WI38 (cell line): ENCODE data around the gene TIGD2.

ENCODE experiments used
- H3K4me3 ChIP-seq: 2 replicates; pipeline ENCODE4 v1.5.1; 2011; ENCODE audit warnings: low read depth, mild to moderate bottlenecking, control low read depth, low read length
- CTCF ChIP-seq: IDR thresholded peaks from 2 replicates; pipeline ENCODE4 v1.5.1; 2012; ENCODE audit warnings: low read depth, mild to moderate bottlenecking, control low read depth, low read length

Gene TIGD2

DNA sequence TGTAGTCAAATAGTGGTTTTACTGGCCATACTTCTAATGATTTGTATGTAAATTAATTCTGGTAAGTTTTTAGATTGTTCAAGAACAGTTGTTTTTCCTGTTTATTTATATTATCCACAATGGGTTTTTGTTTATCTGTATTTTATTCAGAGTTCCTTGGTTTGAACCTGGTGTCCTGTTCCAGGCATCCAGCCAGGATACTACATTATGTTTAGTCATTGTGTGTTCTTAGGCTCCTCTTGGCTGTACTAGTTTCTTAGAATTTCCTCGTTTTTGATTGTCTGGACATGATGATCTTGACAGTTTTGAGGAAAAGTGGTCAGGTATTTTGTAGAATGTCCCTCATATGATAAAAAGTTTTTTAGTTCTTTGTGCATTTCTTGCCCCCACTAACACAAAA is 7.8 kb downstream of the TIGD2 start:
- TF ChIP-seq CTCF: no peak
- H3K4me3 ChIP-seq: no peak overlapping the region

DNA sequence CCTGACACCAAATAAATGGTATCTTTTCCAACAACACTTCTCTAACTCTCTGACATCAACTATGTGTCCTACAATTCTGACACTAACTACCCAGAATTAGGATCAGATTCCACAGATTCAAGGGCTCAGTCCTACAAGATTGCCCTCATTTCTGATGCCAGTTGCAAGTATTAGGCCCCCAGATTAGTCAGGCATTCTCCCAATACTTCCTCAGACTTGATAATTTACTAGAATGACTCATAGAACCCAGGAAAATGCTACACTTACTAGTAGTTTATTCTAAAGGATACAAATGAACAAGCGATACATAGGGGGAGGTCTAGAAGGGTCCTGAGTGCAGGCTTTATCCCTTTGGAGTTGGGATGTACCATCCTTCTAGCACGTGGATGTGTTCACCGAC is 8.5 kb downstream of the TIGD2 start:
- TF ChIP-seq CTCF: no peak

GRCh38 chr4:89121387-89122068 is 10.2 kb downstream of the TIGD2 start:
- TF ChIP-seq CTCF: no peak
- no peak overlapping the region for H3K4me3 ChIP-seq

More for the DNA sequence above, 8.5 kb downstream of the TIGD2 start:
- H3K4me3 ChIP-seq: no peak overlapping the region

GRCh38 chr4:89123451-89123851 is 12.1 kb downstream of the TIGD2 start:
- no peak for TF ChIP-seq CTCF
- no peak overlapping the region for H3K4me3 ChIP-seq

- no peak for TF ChIP-seq CTCF
- H3K4me3 ChIP-seq: no peak overlapping the region
Measured at GRCh38 chr4:89125901-89126782, 14.8 kb downstream of the TIGD2 start.

DNA sequence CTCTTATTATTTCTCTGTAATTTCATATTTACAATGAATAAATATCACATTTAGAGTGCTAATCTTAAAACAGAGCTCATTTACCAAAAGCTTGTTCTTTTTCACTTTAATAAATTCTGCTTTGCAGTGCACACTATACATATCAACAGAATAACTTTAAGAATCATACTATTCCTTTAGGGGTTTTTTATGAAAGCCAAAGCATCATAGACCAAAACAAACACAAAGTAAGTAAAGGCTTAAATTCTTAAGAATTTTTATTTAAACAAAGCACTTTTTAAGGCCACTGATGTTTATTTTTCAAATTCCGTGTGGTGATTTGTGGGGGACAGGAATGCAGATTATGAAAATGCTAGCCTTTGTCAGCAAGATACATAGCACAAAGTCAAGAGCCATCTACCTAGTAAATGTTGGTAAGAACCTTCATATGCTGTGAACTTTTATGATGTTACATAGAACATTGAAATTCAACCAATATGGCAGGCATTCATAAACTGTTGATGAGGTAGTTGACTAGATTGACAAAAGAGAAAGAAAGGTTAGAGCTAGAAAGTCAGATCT is 17.8 kb downstream of the TIGD2 start:
- TF ChIP-seq CTCF: no peak
- H3K4me3 ChIP-seq: no peak overlapping the region
